SK-N-SH (cell line): ENCODE data around the gene LRRC8D. TPM values are rescaled to one million over a fixed set of nuclear protein-coding genes. Genes with fewer than 3 reads are reported as not detected.

Experiments used
- CTCF ChIA-PET: fragments of 300-600, 350-600 bp; formaldehyde crosslinking; extraction: SDS; loops from one replicate; lab custom pipeline; 2021; lab: Yijun Ruan, JAX
- POLR2A ChIA-PET: fragments of 350-600 bp; sonication (Branson Sonifier 250); formaldehyde crosslinking; extraction: SDS; loops from one replicate; lab custom pipeline; 2020; ENCODE audit warnings: antibody characterized with exemption, inconsistent platforms; lab: Yijun Ruan, JAX
- DNase-seq: peaks from one replicate; pipeline ENCODE4 v3.0.0; 2012
- H2AFZ ChIP-seq: fragments of 200-600 bp; sonication (generic); 2 replicates; pipeline ENCODE4 v1.8.1; 2016; ENCODE audit warnings: antibody characterized with exemption, mild to moderate bottlenecking, low read depth
- H3F3A ChIP-seq: fragments of 200-600 bp; sonication (generic); replicated peaks from 2 replicates; pipeline ENCODE3; 2016; ENCODE audit warnings: antibody characterized with exemption, mild to moderate bottlenecking; ENCODE audit not compliant: insufficient read depth
- H3K27ac ChIP-seq, 2 experiments: fragments of 200-500 bp in 1 of 2; fragments of 200-600 bp in 1 of 2; sonication (Bioruptor generic) in 1 of 2; sonication (generic), shearing (Covaris generic) in 1 of 2; 2 replicates each; pipeline versions ENCODE4 v1.5.1 to v1.6.1; 2014 to 2016; ENCODE audit warnings: low read depth in 2 of 2, inconsistent platforms in 1 of 2, low read length in 1 of 2, mild to moderate bottlenecking in 1 of 2, mixed read lengths in 1 of 2
- H3K27me3 ChIP-seq: fragments of 200-600 bp; sonication (generic), shearing (Covaris generic); 2 replicates; pipeline ENCODE4 v1.6.1; 2016; ENCODE audit warnings: mixed run types; ENCODE audit not compliant: insufficient read depth
- H3K36me3 ChIP-seq, 2 experiments: fragments of 200-500 bp in 1 of 2; fragments of 200-600 bp in 1 of 2; sonication (Bioruptor generic) in 1 of 2; sonication (generic) in 1 of 2; replicated peaks in 1 of 2; 2 replicates each; pipeline versions ENCODE3 to v1.5.1; 2014 to 2016; ENCODE audit warnings: low read length in 1 of 2, mild to moderate bottlenecking in 1 of 2; ENCODE audit not compliant: insufficient read depth in 2 of 2, control insufficient read depth in 1 of 2
- H3K4me1 ChIP-seq, 2 experiments: fragments of 200-500 bp in 1 of 2; fragments of 200-600 bp in 1 of 2; sonication (Bioruptor generic) in 1 of 2; sonication (generic), shearing (Covaris generic) in 1 of 2; 2 replicates each; pipeline versions ENCODE4 v1.5.1 to v1.6.1; 2014 to 2016; ENCODE audit warnings: low read depth in 1 of 2, low read length in 1 of 2, mixed run types in 1 of 2; ENCODE audit not compliant: insufficient read depth in 2 of 2, control insufficient read depth in 1 of 2
- H3K4me2 ChIP-seq: fragments of 200-600 bp; sonication (generic), shearing (Covaris generic); 2 replicates; pipeline ENCODE4 v1.6.1; 2017; ENCODE audit warnings: mixed run types
- H3K4me3 ChIP-seq, 2 experiments: fragments of 200-500 bp in 1 of 2; fragments of 200-600 bp in 1 of 2; sonication (Bioruptor generic) in 1 of 2; sonication (generic), shearing (Covaris generic) in 1 of 2; 2 replicates each; pipeline versions ENCODE4 v1.5.1 to v1.8.1; 2014 to 2016; ENCODE audit warnings: low read depth in 2 of 2, inconsistent platforms in 1 of 2, low read length in 1 of 2, mild to moderate bottlenecking in 1 of 2, mixed read lengths in 1 of 2, moderate library complexity in 1 of 2
- H3K79me2 ChIP-seq: fragments of 200-600 bp; sonication (generic); 2 replicates; pipeline ENCODE4 v1.8.1; 2017; ENCODE audit warnings: mild to moderate bottlenecking; ENCODE audit not compliant: insufficient read depth
- H3K9ac ChIP-seq: fragments of 200-600 bp; sonication (generic); 2 replicates; pipeline ENCODE4 v1.6.1; 2017; ENCODE audit warnings: mixed run types
- H3K9me2 ChIP-seq: fragments of 200-600 bp; sonication (generic); 2 replicates; pipeline ENCODE4 v1.6.1; 2017; ENCODE audit warnings: mixed run types
- H3K9me3 ChIP-seq: fragments of 200-600 bp; sonication (generic); 2 replicates; pipeline ENCODE4 v1.6.1; 2017; ENCODE audit warnings: mixed run types, mild to moderate bottlenecking, moderate library complexity
- H4K20me1 ChIP-seq: fragments of 200-600 bp; sonication (generic); 2 replicates; pipeline ENCODE4 v1.6.1; 2017; ENCODE audit warnings: mild to moderate bottlenecking, mixed run types; ENCODE audit not compliant: insufficient read depth
- CHD2 ChIP-seq: fragments of 150-350 bp; IDR thresholded peaks from 2 replicates; pipeline ENCODE4 v1.6.1; 2018; ENCODE audit warnings: low read length; ENCODE audit not compliant: partially characterized antibody
- EP300 ChIP-seq, 2 experiments: IDR thresholded peaks; 2 replicates each; pipeline versions ENCODE4 v1.4.0 to v1.6.1; 2012; ENCODE audit warnings: borderline replicate concordance in 1 of 2, low read depth in 1 of 2, low read length in 1 of 2
- GATA2 ChIP-seq: sonication (generic); formaldehyde crosslinking; IDR thresholded peaks from 2 replicates; pipeline ENCODE4 v1.5.0; 2020; ENCODE audit warnings: mild to moderate bottlenecking, missing genetic modification reagents
- JUND ChIP-seq: IDR thresholded peaks from 2 replicates; pipeline ENCODE4 v1.4.0; 2012
- MEF2A ChIP-seq: IDR thresholded peaks from 2 replicates; pipeline ENCODE4 v1.4.0; 2012; ENCODE audit warnings: low read depth, borderline replicate concordance
- MXI1 ChIP-seq: IDR thresholded peaks from 2 replicates; pipeline ENCODE4 v1.6.1; 2012; ENCODE audit warnings: mild to moderate bottlenecking, low read depth, low read length, improper control_type of control experiment
- RAD21 ChIP-seq: IDR thresholded peaks from 2 replicates; pipeline ENCODE4 v1.6.1; 2012; ENCODE audit warnings: mild to moderate bottlenecking, low read length
- REST ChIP-seq: IDR thresholded peaks from 2 replicates; pipeline ENCODE4 v1.6.1; 2012; ENCODE audit warnings: mild to moderate bottlenecking, low read depth, low read length, moderate library complexity
- SMC3 ChIP-seq: IDR thresholded peaks from 2 replicates; pipeline ENCODE4 v1.6.1; 2012; ENCODE audit warnings: low read depth, low read length, improper control_type of control experiment
- TEAD4 ChIP-seq: IDR thresholded peaks from 2 replicates; pipeline ENCODE4 v1.4.0; 2012; ENCODE audit warnings: mild to moderate bottlenecking, borderline replicate concordance; ENCODE audit not compliant: insufficient read depth
- YY1 ChIP-seq: IDR thresholded peaks from 2 replicates; pipeline ENCODE4 v1.4.0; 2012; ENCODE audit warnings: low read depth, mild to moderate bottlenecking
- WGBS: methylation state at CpG from one replicate; pipeline ENCODE4 v1.1.6; 2017; ENCODE audit warnings: low lambda C conversion rate; 5-methylcytosine and 5-hydroxymethylcytosine counted together
- polyA plus RNA-seq, 3 experiments: library from polyadenylated mRNA; depleted of rRNA; stranded (reverse); fragments of >200 nt; gene quantifications; 2 replicates each; pipeline ENCODE4 v1.2.3, GENCODE V29; 2012
- TF ChIP-seq, protein P1 (sequence below): IDR thresholded peaks from 2 replicates; pipeline ENCODE4; 2012
- TF ChIP-seq, protein P2 (sequence below): IDR thresholded peaks from 2 replicates; pipeline ENCODE4 v1.4.0; 2012; ENCODE audit warnings: low read depth
- TF ChIP-seq, protein P3 (sequence below): fragments of 150-350 bp; IDR thresholded peaks from 2 replicates; pipeline ENCODE4 v1.6.1; 2016; ENCODE audit warnings: mild to moderate bottlenecking, low read depth, low read length

LRRC8D gene
- polyA plus RNA-seq, 1 of the 3 experiments (the other 2 are of a cell fraction): 15.0 TPM

GRCh38 chr1:89832496-89833127, 11.8 kb downstream of the LRRC8D start:
- Histone ChIP-seq H3K9ac (no peak overlapping the region), H4K20me1 (no peaks in the 10 kb centered on the region), H3K36me3 (peaks cover 0 to 6% of the 10 kb centered on the region in 2 experiments), H3K4me2 (no peak overlapping the region), H3F3A (no peaks in the 10 kb centered on the region), H3K4me3 (no peak overlapping the region), H3K79me2 (no peaks in the 10 kb centered on the region), H3K4me1 (peaks cover 0 to 2% of the 10 kb centered on the region in 2 experiments; a peak in 2 of 4 replicates), H3K27me3 (no peaks in the 10 kb centered on the region), H3K9me2 (no peaks in the 10 kb centered on the region), H2AFZ (no peak overlapping the region), H3K27ac (no peak overlapping the region), H3K9me3 (no peaks in the 10 kb centered on the region)
- ChIA-PET CTCF (interaction anchor here (2.9 kb wide), 1 partner anchor 10 kb away, joined by 19 read pairs; no protein-coding TSS in a partner anchor), POLR2A (no interaction called here)
- 76% methylated on average over 6 of the region's 6 CpGs for WGBS
- DNase-seq: no peak
- no peak for TF ChIP-seq CHD2
- TF ChIP-seq SMC3: no peak
- TF ChIP-seq REST: no peak
- TF ChIP-seq, protein P1, sequence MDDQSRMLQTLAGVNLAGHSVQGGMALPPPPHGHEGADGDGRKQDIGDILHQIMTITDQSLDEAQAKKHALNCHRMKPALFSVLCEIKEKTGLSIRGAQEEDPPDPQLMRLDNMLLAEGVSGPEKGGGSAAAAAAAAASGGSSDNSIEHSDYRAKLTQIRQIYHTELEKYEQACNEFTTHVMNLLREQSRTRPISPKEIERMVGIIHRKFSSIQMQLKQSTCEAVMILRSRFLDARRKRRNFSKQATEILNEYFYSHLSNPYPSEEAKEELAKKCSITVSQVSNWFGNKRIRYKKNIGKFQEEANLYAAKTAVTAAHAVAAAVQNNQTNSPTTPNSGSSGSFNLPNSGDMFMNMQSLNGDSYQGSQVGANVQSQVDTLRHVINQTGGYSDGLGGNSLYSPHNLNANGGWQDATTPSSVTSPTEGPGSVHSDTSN: no peak
- no peak for TF ChIP-seq JUND
- TF ChIP-seq EP300 (IDR thresholded peaks at IDR 0.05; ENCODE audit: borderline replicate concordance in 1 of 2, low read depth in 1 of 2, low read length in 1 of 2): no peak
- TF ChIP-seq, protein P2, sequence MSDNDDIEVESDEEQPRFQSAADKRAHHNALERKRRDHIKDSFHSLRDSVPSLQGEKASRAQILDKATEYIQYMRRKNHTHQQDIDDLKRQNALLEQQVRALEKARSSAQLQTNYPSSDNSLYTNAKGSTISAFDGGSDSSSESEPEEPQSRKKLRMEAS: no peak
- no peak for TF ChIP-seq MEF2A

- no peaks in the 10 kb centered on the region for H3K79me2 ChIP-seq
- no peak overlapping the region for H3K27ac ChIP-seq
- ChIA-PET CTCF (interaction anchor here (2.0 to 2.9 kb wide), 2 partner anchors 10 to 70 kb away, joined by 5 to 19 read pairs; no protein-coding TSS in a partner anchor), POLR2A (interaction anchor here (0.6 kb wide), 1 partner anchor 183 kb away, joined by 4 read pairs; no protein-coding TSS in a partner anchor)
- peaks cover 0 to 6% of the 10 kb centered on the region in 2 experiments for H3K36me3 ChIP-seq
- no peak overlapping the region for H2AFZ ChIP-seq
- no peaks in the 10 kb centered on the region for H3K9me3 ChIP-seq
- DNase-seq: no peak
- no peak overlapping the region for H3K4me3 ChIP-seq
- WGBS: 93% methylated on average over 7 of the region's 7 CpGs
- H3K4me1 ChIP-seq: peaks cover 0 to 2% of the 10 kb centered on the region in 2 experiments; a peak in 2 of 4 replicates
- no peak overlapping the region for H3K9ac ChIP-seq
- TF ChIP-seq TEAD4 (no peak), RAD21 (no peak), YY1 (no peak), MXI1 (no peak), GATA2 (CRISPR knock-in tag) (no peak)
- TF ChIP-seq, protein P3, sequence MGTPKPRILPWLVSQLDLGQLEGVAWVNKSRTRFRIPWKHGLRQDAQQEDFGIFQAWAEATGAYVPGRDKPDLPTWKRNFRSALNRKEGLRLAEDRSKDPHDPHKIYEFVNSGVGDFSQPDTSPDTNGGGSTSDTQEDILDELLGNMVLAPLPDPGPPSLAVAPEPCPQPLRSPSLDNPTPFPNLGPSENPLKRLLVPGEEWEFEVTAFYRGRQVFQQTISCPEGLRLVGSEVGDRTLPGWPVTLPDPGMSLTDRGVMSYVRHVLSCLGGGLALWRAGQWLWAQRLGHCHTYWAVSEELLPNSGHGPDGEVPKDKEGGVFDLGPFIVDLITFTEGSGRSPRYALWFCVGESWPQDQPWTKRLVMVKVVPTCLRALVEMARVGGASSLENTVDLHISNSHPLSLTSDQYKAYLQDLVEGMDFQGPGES: no peak
- TF ChIP-seq, protein P1: no peak
- TF ChIP-seq, all 33 proteins: peak for 0
- Histone ChIP-seq H3K9me2 (no peaks in the 10 kb centered on the region), H4K20me1 (no peaks in the 10 kb centered on the region), H3F3A (no peaks in the 10 kb centered on the region), H3K4me2 (no peak overlapping the region), H3K27me3 (no peaks in the 10 kb centered on the region)
Observed at GRCh38 chr1:89833183-89834082, 12.6 kb downstream of the LRRC8D start.
